HG03159 (cell line): Measurements from ENCODE around the gene FAM25A.

Experiments used
- ATAC-seq: cut with Tn5 transposase; IDR thresholded peaks from one replicate; pipeline ENCODE4 v1.9.1; 2021; ENCODE audit warnings: mild to moderate bottlenecking, moderate library complexity; ENCODE audit not compliant: unreplicated experiment

The FAM25A gene

GRCh38 chr10:87059401-87059800 lies 39.3 kb downstream of the FAM25A start:
- no peak for ATAC-seq

DNA sequence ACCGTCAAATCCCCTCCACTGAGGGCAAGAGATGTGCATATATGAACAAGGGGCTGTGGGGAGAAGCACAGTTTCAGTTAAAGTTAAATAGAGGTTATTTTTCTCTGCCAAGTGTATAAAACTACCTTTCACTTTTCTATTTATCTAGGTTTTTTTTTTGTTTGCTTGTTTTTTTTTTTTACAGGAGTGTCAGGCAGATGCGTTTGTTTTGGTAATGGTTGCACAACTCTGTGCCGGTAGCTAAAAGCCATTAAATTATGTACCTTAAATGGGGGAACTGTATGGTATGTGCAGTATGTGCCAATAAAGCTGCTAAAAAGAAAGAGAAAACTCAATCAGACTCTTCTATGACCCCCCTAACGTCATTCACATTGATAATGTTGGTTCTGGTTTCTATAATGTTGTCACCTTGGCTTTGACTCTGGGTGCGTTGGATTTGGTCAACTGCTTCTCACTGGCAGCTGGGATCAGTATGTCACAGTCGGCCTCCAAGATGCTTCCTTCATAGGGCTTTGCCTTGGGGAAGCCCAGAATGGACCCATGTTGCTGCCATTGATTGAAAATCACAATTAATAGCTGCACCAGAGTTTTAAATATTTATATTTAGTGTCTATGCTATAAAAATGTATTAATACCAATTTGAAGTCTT lies 40.3 kb downstream of the FAM25A start:
- ATAC-seq: no peak

DNA sequence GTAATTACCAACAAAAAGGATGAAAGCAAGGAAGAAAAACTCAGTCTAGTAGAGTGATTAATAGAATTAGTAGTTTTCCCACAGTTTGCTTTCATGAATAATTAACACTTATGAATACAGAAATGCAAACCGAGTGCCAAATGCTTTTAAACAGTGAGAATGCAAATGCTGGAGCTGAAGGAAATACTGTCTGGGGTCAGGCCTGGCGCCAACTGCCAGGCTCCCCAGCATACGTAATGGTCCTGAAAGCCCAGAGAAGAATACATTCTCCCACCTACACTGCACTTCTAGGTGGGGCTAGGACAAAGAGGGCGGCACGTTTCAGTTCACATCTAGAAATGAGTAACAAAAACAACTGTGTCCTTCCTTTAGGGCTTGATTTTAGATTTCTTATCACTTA lies 44.6 kb downstream of the FAM25A start:
- no peak for ATAC-seq

GRCh38 chr10:87066178-87066577 lies 46.1 kb downstream of the FAM25A start:
- ATAC-seq: no peak

DNA sequence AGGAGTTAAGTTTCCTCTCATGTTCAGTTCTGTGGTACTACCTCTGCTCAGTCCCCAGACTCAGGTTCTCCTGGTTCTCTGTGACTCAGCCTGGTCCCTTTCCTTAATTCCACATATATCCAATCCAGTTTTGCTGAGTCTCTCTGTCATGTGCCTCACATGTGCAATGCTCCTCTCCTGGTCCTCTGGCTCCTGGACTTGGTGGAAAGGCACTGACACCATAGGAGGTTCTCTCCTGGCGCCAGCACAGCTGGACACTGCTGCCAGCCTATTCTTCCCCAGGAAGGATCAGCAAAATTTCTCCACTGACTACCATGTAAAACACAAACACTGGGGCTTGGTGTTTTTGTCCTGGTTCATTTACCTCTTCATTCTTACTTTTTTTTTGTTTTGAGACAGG lies 46.8 kb downstream of the FAM25A start:
- no peak for ATAC-seq

DNA sequence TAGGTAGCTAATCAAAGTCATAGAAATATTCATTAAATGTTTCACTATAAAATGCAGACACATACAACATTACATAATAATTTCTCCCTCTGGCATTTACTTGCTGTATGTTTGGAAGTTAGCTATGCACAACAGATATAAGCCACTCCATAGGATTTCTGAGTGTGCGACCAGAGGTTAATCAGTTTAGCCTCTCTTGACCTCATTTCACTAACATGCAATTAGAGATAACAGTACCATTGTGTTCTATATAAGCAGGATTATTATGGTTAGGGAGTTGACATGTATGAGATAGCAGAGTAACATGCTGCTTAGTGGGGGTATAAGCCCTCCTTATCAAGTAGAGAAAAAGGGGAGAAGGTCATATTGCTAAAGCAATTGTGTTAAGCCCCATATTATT lies 48.2 kb downstream of the FAM25A start:
- no peak for ATAC-seq

GRCh38 chr10:87072449-87072848 lies 52.4 kb downstream of the FAM25A start:
- ATAC-seq: no peak
